Neural progenitor cell (in vitro differentiated cells): ENCODE measurements around the gene ARHGEF38. TPM values are rescaled to one million over a fixed set of nuclear protein-coding genes. Genes with fewer than 3 reads are reported as not detected.

ENCODE experiments used
- DNase-seq: peaks from one replicate; pipeline ENCODE4 v3.0.0-alpha.2; 2016; ENCODE audit warnings: low spot score
- H2AFZ ChIP-seq: fragments of 200-600 bp; sonication (generic); replicated peaks from 2 replicates; pipeline ENCODE4 v1.6.1; 2016; ENCODE audit warnings: antibody characterized with exemption
- H3F3A ChIP-seq: fragments of 200-600 bp; sonication (generic); 2 replicates; pipeline ENCODE4 v1.6.1; 2016; ENCODE audit warnings: antibody characterized with exemption, low read depth
- H3K27ac ChIP-seq: fragments of 200-600 bp; sonication (generic); 2 replicates; pipeline ENCODE4 v1.5.1; 2016; ENCODE audit warnings: mild to moderate bottlenecking
- H3K27me3 ChIP-seq: fragments of 200-600 bp; sonication (generic); 2 replicates; pipeline ENCODE4 v1.6.1; 2016; ENCODE audit warnings: mild to moderate bottlenecking, moderate library complexity
- H3K36me3 ChIP-seq: fragments of 200-600 bp; sonication (generic); 2 replicates; pipeline ENCODE4 v1.5.1; 2016
- H3K4me1 ChIP-seq: fragments of 200-600 bp; sonication (generic); 2 replicates; pipeline ENCODE4 v1.6.1; 2016; ENCODE audit warnings: mixed run types
- H3K4me2 ChIP-seq: fragments of 200-600 bp; sonication (generic); 2 replicates; pipeline ENCODE4 v1.6.1; 2016
- H3K4me3 ChIP-seq: fragments of 200-600 bp; sonication (generic); 2 replicates; pipeline ENCODE4 v1.5.1; 2016
- H3K79me2 ChIP-seq: fragments of 200-600 bp; sonication (generic); 2 replicates; pipeline ENCODE4 v1.6.1; 2016; ENCODE audit warnings: low read depth
- H3K9ac ChIP-seq: fragments of 200-600 bp; sonication (generic); 2 replicates; pipeline ENCODE4 v1.6.1; 2016
- H3K9me3 ChIP-seq: fragments of 200-600 bp; sonication (generic); 2 replicates; pipeline ENCODE4 v1.5.1; 2016; ENCODE audit warnings: low read depth
- H4K20me1 ChIP-seq: fragments of 200-600 bp; sonication (generic); 2 replicates; pipeline ENCODE4 v1.6.1; 2016; ENCODE audit warnings: low read depth
- H3K27ac Mint-ChIP-seq: 3 replicates; pipeline ENCODE4 v1.8.0; 2021; ENCODE audit warnings: mixed read lengths
- H3K27me3 Mint-ChIP-seq: 2 replicates; pipeline ENCODE4 v1.8.0; 2022; ENCODE audit warnings: low read depth, mild to moderate bottlenecking, inconsistent platforms, moderate library complexity, mixed read lengths; ENCODE audit not compliant: insufficient read depth
- H3K36me3 Mint-ChIP-seq: 3 replicates; pipeline ENCODE4 v1.8.0; 2021; ENCODE audit warnings: mixed read lengths
- H3K4me1 Mint-ChIP-seq: 3 replicates; pipeline ENCODE4 v1.8.0; 2021; ENCODE audit warnings: mixed read lengths
- H3K4me3 Mint-ChIP-seq: 3 replicates; pipeline ENCODE4 v1.8.0; 2021; ENCODE audit warnings: mild to moderate bottlenecking, moderate library complexity, mixed read lengths
- H3K9me3 Mint-ChIP-seq: 3 replicates; pipeline ENCODE4 v1.8.0; 2020; ENCODE audit warnings: mixed read lengths
- CTCF ChIP-seq: fragments of 200-600 bp; sonication (generic); IDR thresholded peaks from 2 replicates; pipeline ENCODE4 v1.5.1; 2017; ENCODE audit warnings: antibody characterized with exemption, mild to moderate bottlenecking
- EZH2 ChIP-seq: fragments of 200-600 bp; sonication (generic); IDR thresholded peaks from 2 replicates; pipeline ENCODE4 v1.6.1; 2017; ENCODE audit warnings: antibody characterized with exemption, mild to moderate bottlenecking, moderate library complexity
- EZH2phosphoT487 ChIP-seq: fragments of 200-600 bp; sonication (generic); IDR thresholded peaks from 2 replicates; pipeline ENCODE4 v1.6.1; 2017; ENCODE audit warnings: antibody characterized with exemption
- total RNA-seq: library from RNA; depleted of rRNA; stranded (reverse); fragments of >200 nt; gene quantifications from 2 replicates; pipeline ENCODE4 v1.2.3, GENCODE V29; 2015; ENCODE audit warnings: low replicate concordance

ARHGEF38 gene
- total RNA-seq, 1 donor from 2014 or later: 0.28 TPM

- no peak overlapping the region for H3K4me3 ChIP-seq
- H3K27me3 ChIP-seq: peaks cover 14% of the 10 kb centered on the region
- DNase-seq: no peak
Measured at GRCh38 chr4:105563352-105563751, 10.9 kb downstream of the ARHGEF38 start.

GRCh38 chr4:105568584-105568983, 16.2 kb downstream of the ARHGEF38 start:
- no peaks in the 10 kb centered on the region for H3K4me1 Mint-ChIP-seq
- H3K4me3 Mint-ChIP-seq: no peak overlapping the region
- Histone ChIP-seq H3K27ac (no peak overlapping the region), H3K4me2 (no peak overlapping the region), H3K27me3 (peaks cover 13% of the 10 kb centered on the region), H2AFZ (no peak overlapping the region), H3K36me3 (no peaks in the 10 kb centered on the region), H3K4me3 (no peak overlapping the region), H3K9me3 (no peaks in the 10 kb centered on the region), H3K9ac (no peak overlapping the region), H3K4me1 (no peaks in the 10 kb centered on the region), H4K20me1 (no peaks in the 10 kb centered on the region), H3K79me2 (no peaks in the 10 kb centered on the region), H3F3A (no peaks in the 10 kb centered on the region)
- no peak for DNase-seq
- no peaks in the 10 kb centered on the region for H3K36me3 Mint-ChIP-seq
- no peak for TF ChIP-seq EZH2phosphoT487
- TF ChIP-seq EZH2: no peak
- TF ChIP-seq CTCF: no peak
- H3K27ac Mint-ChIP-seq: no peak overlapping the region
- H3K27me3 Mint-ChIP-seq: peaks cover 5% of the 10 kb centered on the region
- H3K9me3 Mint-ChIP-seq: no peaks in the 10 kb centered on the region

More at GRCh38 chr4:105563352-105563751, 10.9 kb downstream of the ARHGEF38 start:
- H3K27ac Mint-ChIP-seq: no peak overlapping the region
- peaks cover 4% of the 10 kb centered on the region for H3K27me3 Mint-ChIP-seq
- Histone ChIP-seq H2AFZ (no peak overlapping the region), H3K4me2 (no peak overlapping the region), H3K36me3 (no peaks in the 10 kb centered on the region), H3K4me1 (peaks cover 20% of the 10 kb centered on the region), H3K9ac (no peak overlapping the region), H4K20me1 (no peaks in the 10 kb centered on the region), H3K9me3 (no peaks in the 10 kb centered on the region), H3K79me2 (no peaks in the 10 kb centered on the region), H3K27ac (no peak overlapping the region), H3F3A (peaks cover under 1% of the 10 kb centered on the region)
- no peaks in the 10 kb centered on the region for H3K4me1 Mint-ChIP-seq
- TF ChIP-seq EZH2phosphoT487 (no peak), EZH2 (no peak), CTCF (no peak)
- no peaks in the 10 kb centered on the region for H3K36me3 Mint-ChIP-seq
- H3K9me3 Mint-ChIP-seq: no peaks in the 10 kb centered on the region
- no peak overlapping the region for H3K4me3 Mint-ChIP-seq

GRCh38 chr4:105569057-105569865, 16.8 kb downstream of the ARHGEF38 start:
- Histone ChIP-seq H3K4me2 (no peak overlapping the region), H3K27me3 (peaks cover 9% of the 10 kb centered on the region), H3K27ac (no peak overlapping the region), H3K4me3 (no peak overlapping the region), H3K79me2 (no peaks in the 10 kb centered on the region), H2AFZ (no peak overlapping the region), H3F3A (no peaks in the 10 kb centered on the region), H3K9me3 (no peaks in the 10 kb centered on the region), H3K4me1 (no peaks in the 10 kb centered on the region), H4K20me1 (no peaks in the 10 kb centered on the region), H3K36me3 (no peaks in the 10 kb centered on the region), H3K9ac (no peak overlapping the region)
- H3K4me3 Mint-ChIP-seq: no peak overlapping the region
- peaks cover 5% of the 10 kb centered on the region for H3K27me3 Mint-ChIP-seq
- no peaks in the 10 kb centered on the region for H3K9me3 Mint-ChIP-seq
- H3K36me3 Mint-ChIP-seq: no peaks in the 10 kb centered on the region
- no peak for TF ChIP-seq EZH2phosphoT487
- TF ChIP-seq EZH2: no peak
- TF ChIP-seq CTCF: no peak
- H3K27ac Mint-ChIP-seq: no peak overlapping the region
- no peak for DNase-seq
- no peaks in the 10 kb centered on the region for H3K4me1 Mint-ChIP-seq
